Activated CD8-positive, alpha-beta memory T cell treated with anti-CD3 and anti-CD28 coated beads, Interleukin-2, amount 50 U/mL, for 24 hours (primary cell): ENCODE results near the gene ZXDC.

Experiments used
- DNase-seq: peaks from one replicate; pipeline ENCODE4 v3.0.0-alpha.2; 2020; ENCODE audit errors: extremely low read depth

ZXDC gene

GRCh38 chr3:126452213-126452612 lies 23.5 kb downstream of the ZXDC start:
- no peak for DNase-seq

GRCh38 chr3:126451511-126451910 lies 24.2 kb downstream of the ZXDC start:
- no peak for DNase-seq

- DNase-seq, result no peak
These were observed 24.9 kb downstream of the ZXDC start for GRCh38 chr3:126450744-126451143.

GRCh38 chr3:126450219-126450618 lies 25.5 kb downstream of the ZXDC start:
- no peak for DNase-seq

GRCh38 chr3:126449621-126450051 lies 26.1 kb downstream of the ZXDC start:
- DNase-seq, result no peak

- no peak for DNase-seq
These were observed 26.9 kb downstream of the ZXDC start for GRCh38 chr3:126448893-126449180.

GRCh38 chr3:126448136-126448892 lies 27.4 kb downstream of the ZXDC start:
- no peak for DNase-seq

- no peak for DNase-seq
These were observed 28.1 kb downstream of the ZXDC start for GRCh38 chr3:126447456-126448106.

GRCh38 chr3:126446791-126447190 lies 28.9 kb downstream of the ZXDC start:
- no peak for DNase-seq

GRCh38 chr3:126446301-126446700 lies 29.4 kb downstream of the ZXDC start:
- no peak for DNase-seq

- DNase-seq, result no peak
These were observed 30.2 kb downstream of the ZXDC start for GRCh38 chr3:126445506-126445905.

GRCh38 chr3:126442856-126443242 lies 32.8 kb downstream of the ZXDC start:
- DNase-seq, result no peak

- DNase-seq, result no peak
These were observed 33.4 kb downstream of the ZXDC start for GRCh38 chr3:126442094-126442855.

- no peak for DNase-seq
These were observed 34.3 kb downstream of the ZXDC start for GRCh38 chr3:126441256-126441880.

- DNase-seq, result no peak
These were observed 35.0 kb downstream of the ZXDC start for GRCh38 chr3:126440709-126440995.

GRCh38 chr3:126439968-126440708 lies 35.6 kb downstream of the ZXDC start:
- no peak for DNase-seq

GRCh38 chr3:126439346-126439967 lies 36.2 kb downstream of the ZXDC start:
- DNase-seq, result no peak

- DNase-seq, result no peak
These were observed 36.9 kb downstream of the ZXDC start for GRCh38 chr3:126438746-126439145.

GRCh38 chr3:126438186-126438585 lies 37.5 kb downstream of the ZXDC start:
- no peak for DNase-seq

GRCh38 chr3:126436826-126437717 lies 38.6 kb downstream of the ZXDC start:
- DNase-seq, result no peak
